Activated naive CD8-positive, alpha-beta T cell treated with anti-CD3 and anti-CD28 coated beads, Interleukin-2, amount 50 U/mL, for 16 hours (primary cell): Measurements from ENCODE around the gene GALNT12.

Source experiments
- DNase-seq: peaks from one replicate; pipeline ENCODE4 v3.0.0-alpha.2; 2020; ENCODE audit warnings: low read depth, low spot score

GALNT12 gene

GRCh38 chr9:98807070-98807813 is at the start of gene GALNT12:
Gene GALNT12 (plus strand): TSS chr9:98807670. CDS start chr9:98807699, 29 bp downstream.
- DNase-seq = peak; percentile 14

GRCh38 chr9:98760231-98760630 is 47.2 kb upstream of the GALNT12 start:
- DNase-seq = no peak

GRCh38 chr9:98763986-98764745 is 43.3 kb upstream of the GALNT12 start:
- no peak for DNase-seq

GRCh38 chr9:98765256-98765655 is 42.2 kb upstream of the GALNT12 start:
- no peak for DNase-seq

GRCh38 chr9:98766586-98766985 is 40.9 kb upstream of the GALNT12 start:
- no peak for DNase-seq

GRCh38 chr9:98767196-98767595 is 40.3 kb upstream of the GALNT12 start:
- DNase-seq = no peak

- no peak for DNase-seq
Measured at GRCh38 chr9:98767915-98768314, 39.6 kb upstream of the GALNT12 start.

GRCh38 chr9:98768344-98768743 is 39.1 kb upstream of the GALNT12 start:
- no peak for DNase-seq

GRCh38 chr9:98770717-98771116 is 36.8 kb upstream of the GALNT12 start:
- no peak for DNase-seq

- no peak for DNase-seq
Measured at GRCh38 chr9:98771209-98771874, 36.1 kb upstream of the GALNT12 start.

GRCh38 chr9:98772364-98773155 is 34.9 kb upstream of the GALNT12 start:
- no peak for DNase-seq

GRCh38 chr9:98773721-98774120 is 33.7 kb upstream of the GALNT12 start:
- no peak for DNase-seq

- DNase-seq = no peak
Measured at GRCh38 chr9:98774746-98775145, 32.7 kb upstream of the GALNT12 start.

GRCh38 chr9:98775831-98776441 is 31.5 kb upstream of the GALNT12 start:
- no peak for DNase-seq

- DNase-seq = no peak
Measured at GRCh38 chr9:98777618-98778017, 29.9 kb upstream of the GALNT12 start.

GRCh38 chr9:98778251-98778650 is 29.2 kb upstream of the GALNT12 start:
- no peak for DNase-seq

- no peak for DNase-seq
Measured at GRCh38 chr9:98778711-98779530, 28.5 kb upstream of the GALNT12 start.

- DNase-seq = no peak
Measured at GRCh38 chr9:98780059-98780749, 27.3 kb upstream of the GALNT12 start.

- no peak for DNase-seq
Measured at GRCh38 chr9:98781588-98782383, 25.7 kb upstream of the GALNT12 start.
